Activated CD4-positive, alpha-beta T cell treated with anti-CD3 and anti-CD28 coated beads for 1 hour (primary cell): ENCODE data around the gene ZFP36.
A peak's percentile ranks its signal among the peaks of the same experiment; 100 is the strongest.

Experiments
- DNase-seq: peaks from one replicate; pipeline ENCODE4 v3.0.0-alpha.2; 2020

Gene ZFP36

DNA sequence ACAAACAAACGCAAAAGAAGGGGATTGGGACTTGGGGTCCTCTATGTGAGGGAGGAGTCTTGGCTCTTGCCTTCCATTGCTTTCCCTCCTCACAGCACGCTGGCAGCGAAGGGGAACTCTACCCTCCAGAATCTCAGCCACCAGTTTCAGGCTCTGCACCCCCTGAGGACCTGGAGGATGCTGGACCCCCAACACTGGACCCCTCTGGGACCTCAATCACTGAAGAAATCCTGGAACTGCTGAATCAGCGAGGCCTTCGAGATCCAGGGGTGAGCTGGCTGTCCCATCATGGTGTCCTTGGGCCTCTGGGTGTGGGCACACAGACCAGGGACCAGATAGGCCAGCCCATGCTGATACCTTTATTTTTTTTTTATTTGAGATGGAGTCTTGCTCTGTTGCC lies 15.4 kb downstream of the ZFP36 start:
- DNase-seq: no peak

DNA sequence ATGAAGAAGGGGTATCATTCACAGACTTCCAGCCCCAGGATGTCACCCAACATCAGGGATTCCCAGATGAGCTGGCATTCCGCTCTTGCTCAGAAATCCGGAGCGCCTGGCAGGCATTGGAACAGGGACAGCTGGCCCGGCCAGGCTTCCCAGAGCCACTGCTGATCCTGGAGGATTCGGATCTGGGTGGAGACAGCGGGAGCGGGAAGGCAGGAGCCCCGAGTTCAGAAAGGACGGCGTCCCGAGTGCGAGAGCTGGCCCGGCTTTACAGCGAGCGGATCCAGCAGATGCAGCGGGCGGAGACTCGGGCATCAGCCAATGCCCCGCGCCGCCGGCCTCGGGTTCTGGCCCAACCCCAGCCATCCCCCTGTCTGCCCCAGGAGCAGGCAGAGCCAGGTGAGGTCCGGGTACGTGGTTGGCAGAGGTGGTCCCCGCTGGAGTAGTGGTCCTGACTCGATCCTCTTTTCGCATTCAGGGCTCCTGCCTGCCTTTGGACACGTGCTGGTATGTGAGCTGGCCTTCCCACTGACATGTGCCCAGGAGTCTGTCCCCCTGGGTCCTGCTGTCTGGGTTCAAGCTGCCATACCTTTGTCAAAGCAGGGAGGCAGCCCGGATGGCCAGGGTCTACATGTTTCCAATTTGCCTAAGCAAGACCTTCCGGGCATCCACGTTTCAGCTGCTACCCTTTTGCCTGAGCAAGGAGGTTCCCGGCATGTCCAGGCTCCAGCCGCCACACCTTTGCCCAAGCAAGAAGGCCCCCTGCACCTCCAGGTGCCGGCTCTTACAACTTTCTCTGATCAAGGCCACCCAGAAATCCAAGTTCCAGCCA lies 16.8 kb downstream of the ZFP36 start:
- DNase-seq: no peak

DNA sequence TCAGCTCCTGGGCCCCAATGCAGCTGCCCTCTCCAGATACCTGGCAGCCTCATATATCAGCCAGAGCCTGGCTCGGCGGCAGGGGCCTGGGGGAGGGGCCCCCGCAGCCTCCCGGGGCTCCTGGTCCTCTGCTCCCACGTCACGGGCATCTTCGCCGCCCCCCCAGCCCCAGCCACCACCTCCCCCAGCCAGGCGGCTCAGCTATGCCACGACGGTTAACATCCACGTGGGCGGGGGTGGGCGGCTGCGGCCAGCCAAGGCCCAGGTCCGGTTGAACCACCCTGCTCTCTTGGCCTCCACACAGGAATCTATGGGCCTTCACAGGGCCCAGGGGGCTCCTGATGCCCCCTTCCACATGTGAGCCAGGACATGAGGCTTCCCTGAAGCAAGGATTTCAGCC lies 18.3 kb downstream of the ZFP36 start:
- DNase-seq: no peak

DNA sequence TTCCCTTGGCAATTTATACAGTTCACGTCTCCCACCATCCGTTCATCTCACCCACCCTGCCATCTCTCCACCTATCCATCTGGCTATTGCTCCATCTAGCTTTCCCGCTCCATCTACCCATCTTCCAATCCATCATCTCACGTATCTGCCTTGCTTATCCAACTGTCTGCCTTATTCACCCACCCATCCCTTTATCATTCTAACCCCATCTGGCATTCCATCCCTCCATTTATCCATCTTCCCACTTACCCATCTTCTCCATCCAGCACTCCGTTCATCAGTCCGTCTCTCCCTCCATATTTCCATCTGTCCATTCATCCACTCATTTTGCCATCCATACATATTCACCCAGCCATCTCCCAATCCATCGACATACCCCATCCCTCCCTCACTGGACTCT lies 19.1 kb downstream of the ZFP36 start:
- DNase-seq: no peak

DNA sequence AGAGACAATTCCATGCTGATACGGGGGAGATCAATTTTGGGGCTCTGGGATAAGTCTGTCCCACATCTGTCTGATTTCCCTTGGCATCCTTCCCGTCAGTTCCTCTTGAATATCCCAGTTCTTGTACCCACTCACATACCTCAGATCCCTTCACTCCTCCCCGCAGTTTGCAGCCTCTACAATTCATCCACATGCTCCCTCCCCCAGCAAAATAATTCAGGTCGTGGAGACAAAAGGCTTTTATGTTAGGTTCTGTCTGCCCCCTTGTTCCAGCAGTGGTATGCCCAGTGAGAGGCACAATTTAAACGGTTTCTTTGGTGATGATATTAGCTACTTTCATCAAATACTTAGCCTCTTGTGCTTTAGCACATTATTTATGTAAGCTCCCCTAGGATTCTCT lies 19.5 kb downstream of the ZFP36 start:
- DNase-seq: no peak

DNA sequence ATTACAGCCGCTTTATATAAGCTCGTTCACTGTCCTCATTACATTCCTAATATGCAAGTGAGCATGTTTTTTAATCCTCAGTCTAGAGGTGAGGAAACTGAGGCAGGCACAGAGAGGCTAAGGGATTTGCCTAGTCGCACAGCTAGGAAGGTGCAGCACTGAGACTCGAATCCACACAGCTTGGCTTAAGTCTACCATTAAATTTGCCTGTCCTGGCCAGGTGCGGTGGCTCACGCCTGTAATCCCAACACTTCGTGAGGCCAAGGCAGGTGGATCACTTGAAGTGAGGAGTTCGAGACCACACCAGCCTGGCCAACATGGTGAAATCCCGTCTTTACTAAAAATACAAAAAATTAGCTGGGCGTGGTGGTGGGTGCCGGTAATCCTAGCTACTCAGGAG lies 21.1 kb downstream of the ZFP36 start:
- DNase-seq: no peak

DNA sequence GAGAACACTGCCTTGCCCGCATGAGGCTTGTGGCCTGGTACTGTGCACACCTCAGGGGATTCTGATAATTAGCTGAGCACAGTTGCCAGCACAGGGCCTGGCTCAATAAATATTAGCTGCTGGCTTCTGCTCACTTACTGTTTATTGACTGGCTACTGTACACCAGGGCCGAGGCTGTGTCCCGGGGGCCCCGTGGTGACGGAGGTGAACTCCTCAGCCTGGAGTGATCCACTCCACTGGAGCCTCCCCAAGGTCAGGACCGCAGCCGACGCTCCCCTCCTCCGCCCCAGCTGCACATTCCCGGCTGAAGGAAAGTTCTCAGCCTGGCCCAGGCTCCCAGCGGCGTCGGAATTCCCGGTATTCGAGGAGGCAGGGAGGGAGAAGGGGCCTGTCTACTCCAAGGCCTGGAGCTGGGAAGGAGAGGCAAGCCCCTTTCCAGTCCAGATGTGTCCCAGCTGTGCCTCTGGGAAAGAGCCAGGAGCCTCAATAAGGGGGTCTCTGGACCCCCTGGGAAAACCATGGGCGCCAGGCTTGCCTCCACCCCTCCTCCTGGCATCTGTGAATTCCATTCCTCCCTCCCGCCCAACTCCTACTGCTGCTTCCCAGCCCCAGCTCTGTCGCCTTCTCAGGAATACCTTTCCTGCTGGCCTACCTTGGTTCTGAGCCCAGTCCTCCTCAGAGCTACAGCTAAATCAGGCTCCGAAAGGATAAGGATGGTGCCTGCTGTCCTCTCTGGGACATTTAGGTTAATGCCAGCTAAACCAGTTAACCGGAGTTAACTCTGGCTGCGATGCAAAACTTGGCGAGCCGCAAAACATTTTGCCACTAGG lies 21.9 kb downstream of the ZFP36 start:
- no peak for DNase-seq

DNA sequence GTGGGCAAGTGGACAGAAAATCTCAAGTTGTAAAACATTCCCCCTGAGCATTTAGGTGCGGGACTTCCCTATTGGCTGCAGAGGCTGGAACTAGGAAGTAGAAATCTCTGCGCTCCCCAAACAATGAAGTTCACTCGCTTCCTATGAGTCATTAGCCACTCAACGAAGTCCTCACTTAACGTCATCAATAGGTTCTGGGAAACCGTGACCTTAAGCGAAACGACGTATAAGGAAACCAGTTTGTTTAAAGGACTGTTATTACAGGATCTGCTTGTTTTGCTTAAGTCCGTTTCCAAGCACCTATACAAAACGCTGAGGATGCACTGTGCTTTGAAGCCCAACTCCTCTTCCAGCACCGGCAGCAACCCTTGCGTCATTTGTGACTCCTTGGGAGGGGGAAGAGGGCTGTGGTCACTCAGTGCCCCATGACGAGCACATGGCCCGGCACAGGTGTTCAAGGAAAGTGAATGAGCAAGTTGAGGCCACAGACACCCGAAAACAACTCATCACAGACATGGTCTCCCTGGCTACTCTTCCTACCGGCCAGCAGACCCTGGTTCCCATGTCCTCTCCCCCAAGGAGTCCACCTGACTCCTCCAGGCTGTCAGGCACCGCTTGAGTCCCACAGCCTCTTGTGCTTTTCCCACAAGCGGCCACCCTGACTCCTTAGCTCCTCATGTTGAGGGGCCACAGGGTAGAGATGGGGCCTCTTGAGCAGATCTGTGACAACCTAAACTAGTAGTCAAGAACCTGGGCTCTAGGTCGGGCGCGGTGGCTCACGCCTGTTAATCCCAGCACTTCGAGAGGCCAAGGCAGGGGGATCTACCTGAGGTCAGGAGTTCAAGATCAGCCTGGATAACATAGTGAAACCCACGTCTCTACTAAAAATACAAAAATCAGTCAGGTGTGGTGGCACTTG lies 24.3 kb downstream of the ZFP36 start:
- DNase-seq: no peak

DNA sequence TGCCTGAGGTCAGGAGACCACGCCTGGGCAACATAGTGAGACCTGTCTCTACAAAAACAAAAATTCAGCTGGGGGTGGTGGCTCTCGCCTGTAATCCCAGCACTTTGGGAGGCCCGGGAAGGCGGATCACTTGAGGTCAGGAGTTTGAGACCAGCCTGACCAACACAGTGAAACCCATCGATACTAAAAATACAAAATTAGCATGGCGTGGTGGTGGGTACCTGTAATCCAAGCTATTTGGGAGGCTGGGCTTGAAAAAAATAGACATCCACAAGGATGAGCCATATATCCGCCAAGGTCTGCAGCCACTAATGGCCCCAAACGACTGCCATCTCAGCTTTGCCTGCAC lies 26.0 kb downstream of the ZFP36 start:
- no peak for DNase-seq

DNA sequence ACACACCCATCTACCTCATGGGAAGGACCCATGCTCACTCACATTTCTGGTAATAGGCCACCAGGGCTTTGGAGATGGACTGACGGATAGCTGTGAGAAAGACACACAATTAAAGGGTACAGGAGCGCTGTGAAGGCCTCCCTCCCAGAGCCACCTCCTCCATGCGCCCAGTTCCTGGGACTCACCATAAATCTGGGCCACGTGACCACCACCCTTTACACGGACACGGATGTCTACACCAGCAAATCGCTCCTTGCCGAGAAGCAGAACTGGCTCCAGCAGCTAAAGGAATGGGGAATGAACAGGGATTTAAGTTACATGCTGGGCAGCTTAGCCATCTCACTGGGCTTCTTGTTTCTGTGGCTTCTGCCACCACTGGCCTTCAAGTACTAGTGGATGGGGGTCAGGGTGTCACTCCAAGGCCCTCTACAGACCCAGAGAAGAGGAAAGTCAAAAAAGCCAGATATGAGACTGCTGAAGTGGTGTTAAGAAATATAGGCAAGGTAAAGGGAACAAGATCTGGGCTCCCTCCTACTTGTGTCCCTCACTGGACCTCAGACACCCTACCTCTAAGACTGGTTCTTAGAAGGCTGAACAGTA lies 26.9 kb downstream of the ZFP36 start:
- DNase-seq: no peak

DNA sequence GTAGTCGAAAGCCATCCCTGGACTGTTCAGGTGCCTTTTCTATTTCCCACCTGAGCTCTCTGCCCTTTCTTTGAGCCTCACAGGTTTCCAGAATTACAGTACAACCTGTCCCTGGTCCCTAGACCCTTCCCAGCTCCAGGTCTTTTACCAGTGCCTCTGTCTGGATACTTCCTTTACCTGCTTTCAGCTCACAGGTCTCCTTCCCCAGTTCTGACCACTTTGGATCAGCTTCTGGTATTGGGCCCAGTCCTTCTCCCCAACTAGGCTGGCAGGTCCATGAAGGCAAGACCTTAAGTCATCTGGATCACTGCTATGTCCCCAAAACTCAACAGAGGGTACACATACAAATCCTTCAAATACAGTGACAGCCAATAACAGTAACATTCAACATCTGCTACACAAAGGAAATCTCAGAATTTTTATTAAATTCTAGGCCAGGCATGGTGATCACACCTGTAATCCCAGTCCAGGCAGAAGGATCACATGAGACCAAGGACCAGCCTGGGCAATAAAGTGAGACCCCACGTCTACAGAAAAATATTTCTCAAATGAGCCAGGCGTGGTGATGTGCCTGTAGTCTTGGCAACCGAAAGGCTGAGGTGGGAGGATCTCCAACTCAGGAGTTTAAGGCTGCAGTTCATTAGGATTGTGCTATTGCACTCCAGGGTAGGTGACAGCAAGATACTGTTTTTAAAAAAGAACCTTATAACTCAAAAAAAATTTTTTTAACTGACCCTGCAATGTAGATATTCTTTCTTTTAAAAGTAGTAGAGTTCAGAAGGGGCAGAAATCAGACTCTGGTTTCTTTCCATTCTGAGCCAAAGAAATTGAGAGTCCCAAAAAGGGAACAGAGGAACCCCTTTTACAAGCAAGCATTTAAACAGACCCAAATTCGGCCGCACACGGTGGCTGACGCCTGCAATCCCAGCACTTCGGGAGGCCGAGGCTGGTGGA lies 27.8 kb downstream of the ZFP36 start:
- no peak for DNase-seq

DNA sequence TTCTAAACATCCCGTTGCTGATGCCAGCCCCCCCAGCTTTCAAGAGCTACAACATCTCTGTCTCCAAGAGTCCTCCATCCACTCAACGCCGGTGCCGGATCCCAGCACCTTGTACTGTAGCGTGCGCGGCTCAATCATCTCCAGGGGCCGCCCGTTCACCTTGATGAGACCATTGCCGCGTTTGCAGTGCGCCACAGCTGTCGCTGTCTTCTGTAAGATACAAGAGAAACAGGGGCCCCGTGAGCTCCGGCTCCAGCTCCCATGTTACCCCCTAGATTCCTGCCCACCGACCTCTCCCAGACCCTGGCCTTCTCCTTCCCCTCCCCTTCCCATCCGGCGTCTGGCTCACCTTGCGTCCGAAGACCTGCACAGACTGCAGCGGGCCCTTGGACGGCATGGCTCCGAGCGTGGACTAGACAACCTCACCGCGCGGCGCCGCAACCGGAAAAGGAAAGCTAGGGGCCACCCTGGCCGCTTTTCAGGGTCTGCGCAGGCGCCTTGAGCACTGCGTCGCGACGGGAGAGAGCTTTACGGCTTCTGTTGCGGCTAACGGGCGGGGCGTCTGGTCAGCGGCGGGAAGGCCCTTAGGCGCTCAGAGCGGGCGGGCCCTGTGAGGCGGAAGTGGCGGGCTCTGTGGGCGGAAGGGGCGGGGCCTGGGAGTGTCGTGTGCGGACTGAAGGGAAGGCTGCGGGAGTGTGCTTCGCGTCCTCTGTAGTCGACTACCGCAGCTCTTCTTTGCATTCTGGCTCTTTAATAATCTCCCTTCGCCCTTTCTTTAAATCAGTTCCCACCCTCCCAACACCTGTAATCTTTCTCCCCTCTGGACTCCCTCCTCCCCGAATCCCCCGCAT lies 29.1 kb downstream of the ZFP36 start, which contains the start of gene RPS16:
Gene RPS16 (minus strand): TSS at position 451 of the 851 bp plus-strand sequence. CDS start 54 bp downstream, at position 397.
- DNase-seq: peak; percentile 99

DNA sequence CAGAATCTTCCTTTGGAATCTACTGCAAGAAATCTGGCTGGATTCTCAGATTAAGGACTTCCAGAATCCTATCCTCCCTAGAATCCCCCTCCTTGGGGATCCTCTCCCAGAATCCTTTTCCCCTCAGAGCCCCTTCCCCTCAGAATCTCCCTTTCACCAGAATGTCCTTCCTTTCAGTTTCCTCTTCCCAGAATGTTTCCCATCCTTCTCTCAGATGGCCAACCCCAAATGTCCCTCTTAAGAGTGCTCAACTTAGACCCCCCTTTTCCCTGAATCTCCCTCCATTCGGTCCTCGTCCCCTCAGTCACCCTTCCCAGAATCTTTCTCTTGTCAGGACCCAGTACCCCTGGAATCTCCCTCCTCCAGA lies 29.7 kb downstream of the ZFP36 start:
- DNase-seq: no peak

DNA sequence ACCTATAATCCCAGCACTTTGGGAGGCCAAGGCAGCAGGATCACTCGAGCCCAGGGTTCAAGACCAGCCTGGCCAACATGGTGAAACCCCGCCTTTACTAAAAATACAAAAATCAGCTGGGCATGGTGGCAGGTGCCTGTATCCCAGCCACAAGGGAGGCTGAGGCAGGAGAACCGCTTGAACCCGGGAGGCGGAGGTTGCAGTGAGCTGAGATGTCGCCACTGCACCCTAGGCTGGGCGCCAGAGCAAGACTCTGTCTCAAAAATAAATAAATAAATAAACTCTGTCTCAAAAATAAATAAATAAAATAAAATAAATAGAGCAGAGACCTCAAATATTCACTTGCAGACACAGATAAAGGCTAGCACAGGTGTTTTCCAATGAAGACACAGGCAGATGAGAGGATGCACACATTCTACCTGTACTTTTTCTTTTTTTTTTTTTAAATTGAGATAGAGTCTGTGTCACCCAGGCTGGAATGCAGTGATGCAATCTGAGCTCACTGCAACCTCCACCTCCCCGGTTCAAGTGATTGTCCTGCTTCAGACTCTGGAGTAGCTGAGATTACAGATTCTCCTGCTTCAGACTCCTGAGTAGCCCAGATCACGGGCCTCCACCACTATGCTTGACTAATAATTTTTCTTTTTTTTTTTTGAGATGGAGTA lies 31.8 kb downstream of the ZFP36 start:
- DNase-seq: no peak

DNA sequence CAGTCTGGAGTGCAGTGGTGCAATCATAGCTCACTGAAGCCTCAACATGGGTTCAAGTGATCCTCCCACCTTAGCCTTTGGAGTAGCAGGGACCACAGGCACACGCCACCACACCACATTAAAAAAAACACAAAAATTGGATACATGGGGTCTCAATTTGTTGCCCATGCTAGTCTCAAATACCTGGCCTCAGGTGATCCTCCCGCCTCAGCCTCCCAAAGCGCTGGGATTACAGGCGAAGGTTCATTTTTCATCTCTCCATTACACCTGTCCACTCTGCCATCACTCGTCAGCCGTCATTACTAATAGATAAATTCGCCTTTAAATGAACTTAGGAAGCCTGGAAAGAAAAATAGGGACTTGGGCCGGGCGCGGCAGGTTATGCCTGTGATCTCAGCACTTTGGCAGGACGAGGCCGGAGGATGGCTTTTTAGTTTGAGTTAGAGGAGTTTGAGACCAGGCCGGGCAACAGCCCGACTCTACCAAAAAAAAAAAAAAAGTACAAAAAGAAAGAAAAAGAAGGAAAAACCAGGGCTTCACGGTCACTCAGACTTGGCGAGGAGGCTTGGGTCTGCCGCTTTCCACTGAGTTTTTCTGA lies 38.0 kb downstream of the ZFP36 start:
- DNase-seq: no peak

DNA sequence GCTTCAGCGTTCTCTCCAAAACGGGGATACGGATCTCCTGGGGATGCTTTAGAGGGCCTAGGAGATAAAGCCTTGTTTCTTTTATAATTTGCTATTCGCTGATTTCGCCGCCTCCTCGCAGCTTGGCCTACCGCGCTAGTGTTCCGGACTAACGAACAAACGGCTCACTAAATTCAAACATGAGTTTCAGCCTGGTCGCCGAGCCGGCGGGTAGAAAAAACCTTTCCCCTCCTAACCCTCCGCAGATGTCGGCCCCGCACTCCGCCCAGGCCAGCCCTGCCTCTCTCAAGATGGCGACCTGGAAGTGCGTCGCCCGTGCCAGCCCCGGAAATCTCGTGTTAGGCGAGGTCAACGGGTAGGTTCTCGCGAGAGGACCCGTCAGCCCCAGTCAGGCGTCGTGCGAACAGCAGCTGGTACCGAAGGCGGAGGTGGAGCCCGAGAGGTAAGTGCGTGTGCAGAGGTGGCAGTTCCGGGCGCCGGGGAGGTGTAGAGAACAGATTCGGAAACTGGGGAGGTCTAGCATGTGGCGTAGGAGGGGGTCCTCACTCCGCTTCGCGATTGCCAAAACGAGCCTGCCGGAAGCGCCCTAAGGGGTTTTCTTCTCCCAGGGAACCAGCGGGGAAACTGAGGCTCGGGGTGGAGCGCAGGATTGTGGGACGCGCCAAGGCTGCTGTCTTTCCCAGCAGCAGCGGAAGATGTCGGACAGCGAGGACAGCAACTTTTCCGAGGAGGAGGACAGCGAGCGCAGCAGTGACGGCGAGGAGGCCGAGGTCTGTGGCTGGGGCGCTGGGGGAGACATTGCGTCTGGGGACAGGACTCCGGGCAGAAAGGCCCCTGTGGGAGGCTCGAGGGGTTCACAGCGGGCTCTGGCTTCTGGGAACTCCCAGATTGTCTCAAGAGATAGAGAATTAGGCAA lies 38.8 kb downstream of the ZFP36 start, which contains the start of gene SUPT5H:
Gene SUPT5H (plus strand): TSS at position 387 of the 916 bp plus-strand sequence. CDS start 309 bp downstream, at position 696.
- DNase-seq: peak; percentile 96

DNA sequence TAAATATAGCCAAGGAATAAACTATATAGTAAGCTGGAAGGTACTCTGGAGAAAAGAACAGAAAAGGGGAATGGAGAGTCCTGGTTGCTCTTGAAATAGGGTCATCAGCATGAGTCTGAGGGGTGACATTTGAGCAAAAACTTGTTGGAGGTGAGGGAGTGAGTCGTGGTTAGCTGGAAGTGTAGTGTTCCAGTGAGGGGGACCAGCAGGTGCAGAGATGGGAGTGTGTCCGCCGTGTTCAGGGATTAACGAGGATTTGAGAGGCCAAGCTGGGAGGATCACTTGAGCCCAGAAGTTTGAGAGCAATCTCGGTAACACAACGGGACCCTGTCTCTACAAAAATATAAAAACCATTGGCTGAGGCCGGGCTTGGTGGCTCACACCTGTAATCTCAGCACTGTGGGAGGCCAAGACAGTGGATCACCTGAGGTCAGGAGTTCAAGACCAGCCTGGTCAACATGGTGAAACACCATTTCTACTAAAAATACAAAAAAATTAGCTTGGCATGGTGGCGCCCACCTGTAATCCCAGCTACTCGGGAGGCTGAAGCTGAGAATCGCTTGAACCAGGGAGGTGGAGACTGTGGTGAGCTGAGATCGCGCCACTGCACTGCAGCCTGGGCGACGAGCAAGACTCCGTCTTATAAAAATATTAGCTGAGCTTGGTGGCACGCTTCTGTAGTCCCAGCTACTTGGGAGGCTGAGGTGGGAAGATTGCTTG lies 39.9 kb downstream of the ZFP36 start:
- DNase-seq: no peak

DNA sequence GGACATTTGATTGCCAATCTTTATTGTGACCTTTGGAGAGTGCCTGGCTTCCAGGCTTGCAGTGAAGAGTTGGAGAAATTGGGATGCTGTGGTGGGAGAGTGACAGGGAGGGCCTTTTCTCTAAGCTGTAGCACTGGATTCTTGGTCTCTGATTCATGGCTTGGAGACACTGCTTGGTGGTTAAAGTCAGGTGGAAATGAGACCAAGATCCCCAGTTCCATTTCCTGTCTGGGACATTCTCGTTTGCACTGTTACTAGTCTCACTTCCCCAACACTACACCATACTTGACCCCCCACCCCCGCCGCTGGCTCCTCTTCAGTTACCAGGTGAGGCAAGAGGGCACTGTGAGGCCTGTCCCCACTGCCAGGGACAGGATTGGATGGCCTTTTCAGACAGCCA lies 41.6 kb downstream of the ZFP36 start:
- DNase-seq: no peak
